Epithelial cell of prostate (primary cell): ENCODE measurements around the gene F7.

Experiments used
- DNase-seq: peaks from one replicate; pipeline ENCODE4 v3.0.0-alpha.2; 2011; ENCODE audit warnings: low read depth, low spot score
- H3K27ac ChIP-seq: fragments of 450-650 bp; 2 replicates; pipeline ENCODE4 v1.5.1; 2017; ENCODE audit warnings: mild to moderate bottlenecking

F7 gene

GRCh38 chr13:113125506-113126264, 20.1 kb downstream of the F7 start:
- no peak overlapping the region for H3K27ac ChIP-seq
- DNase-seq: no peak

- H3K27ac ChIP-seq: no peak overlapping the region
- DNase-seq: no peak
These were observed 20.9 kb downstream of the F7 start for GRCh38 chr13:113126265-113127150.

- no peak overlapping the region for H3K27ac ChIP-seq
- DNase-seq: no peak
These were observed 23.9 kb downstream of the F7 start for GRCh38 chr13:113129480-113129879.

- no peak for DNase-seq
- no peak overlapping the region for H3K27ac ChIP-seq
These were observed 24.5 kb downstream of the F7 start for GRCh38 chr13:113129921-113130750.

- DNase-seq: no peak
- H3K27ac ChIP-seq: no peak overlapping the region
These were observed 29.7 kb downstream of the F7 start for GRCh38 chr13:113135281-113135760.

GRCh38 chr13:113137691-113138298, 32.2 kb downstream of the F7 start:
- H3K27ac ChIP-seq: no peak overlapping the region
- no peak for DNase-seq

GRCh38 chr13:113138792-113139551, 33.4 kb downstream of the F7 start:
- H3K27ac ChIP-seq: no peak overlapping the region
- no peak for DNase-seq

- H3K27ac ChIP-seq: no peak overlapping the region
- no peak for DNase-seq
These were observed 34.0 kb downstream of the F7 start for GRCh38 chr13:113139577-113139976.

GRCh38 chr13:113140677-113141600, 35.3 kb downstream of the F7 start:
- H3K27ac ChIP-seq: no peak overlapping the region
- no peak for DNase-seq

- DNase-seq: no peak
- no peak overlapping the region for H3K27ac ChIP-seq
These were observed 36.0 kb downstream of the F7 start for GRCh38 chr13:113141601-113141970.

- DNase-seq: no peak
- no peak overlapping the region for H3K27ac ChIP-seq
These were observed 37.3 kb downstream of the F7 start for GRCh38 chr13:113142876-113143275.

- no peak for DNase-seq
- H3K27ac ChIP-seq: no peak overlapping the region
These were observed 38.1 kb downstream of the F7 start for GRCh38 chr13:113143466-113144254.

GRCh38 chr13:113144255-113144629, 38.7 kb downstream of the F7 start:
- H3K27ac ChIP-seq: no peak overlapping the region
- DNase-seq: no peak

GRCh38 chr13:113145496-113145895, 39.9 kb downstream of the F7 start:
- no peak for DNase-seq
- H3K27ac ChIP-seq: no peak overlapping the region

GRCh38 chr13:113145911-113146598, 40.5 kb downstream of the F7 start:
- no peak for DNase-seq
- H3K27ac ChIP-seq: no peak overlapping the region

GRCh38 chr13:113146750-113147149, 41.2 kb downstream of the F7 start:
- H3K27ac ChIP-seq: no peak overlapping the region
- DNase-seq: no peak

- no peak overlapping the region for H3K27ac ChIP-seq
- no peak for DNase-seq
These were observed 41.6 kb downstream of the F7 start for GRCh38 chr13:113147206-113147605.
